NCI-H2029 (cell line): ENCODE measurements around the gene POU2F1.

Experiments used
- DNase-seq: peaks from one replicate; lab custom pipeline; 2025; lab: John Stamatoyannopoulos, UW

POU2F1 gene

DNA sequence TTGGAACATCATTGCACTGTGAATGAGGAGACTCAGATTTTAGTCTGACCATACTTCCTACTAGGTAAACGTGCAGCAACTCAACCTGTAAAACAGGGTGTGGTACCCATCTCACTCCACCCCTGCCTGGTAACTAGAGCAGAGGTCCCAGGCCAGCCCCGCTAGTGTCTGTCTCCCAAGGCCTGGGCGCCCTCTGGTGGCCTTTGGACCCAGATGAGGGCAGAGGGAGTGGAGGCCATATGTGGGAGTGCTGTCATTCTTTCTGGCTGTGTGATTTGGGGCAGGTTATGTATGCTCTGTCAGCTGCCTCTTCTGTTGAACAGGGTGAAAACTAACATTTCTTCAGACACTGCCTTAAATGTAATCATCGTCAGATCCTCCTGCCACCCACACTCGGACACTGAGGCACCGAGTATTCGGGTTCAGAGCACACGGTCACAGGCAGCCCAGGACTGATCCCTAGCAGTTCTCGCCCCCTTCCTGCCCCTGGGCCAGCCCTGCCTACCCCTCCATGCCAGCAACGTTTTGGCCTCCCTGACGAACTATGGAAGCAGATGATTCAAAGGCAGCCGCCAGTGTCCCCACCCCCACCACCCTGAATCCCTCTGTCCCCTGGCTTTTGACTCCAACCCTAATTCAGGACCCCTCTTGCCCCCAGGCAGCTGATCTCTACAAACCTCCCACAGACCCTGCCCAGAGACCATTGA is 221.6 kb downstream of the POU2F1 start:
- DNase-seq, result peak; percentile 35

DNA sequence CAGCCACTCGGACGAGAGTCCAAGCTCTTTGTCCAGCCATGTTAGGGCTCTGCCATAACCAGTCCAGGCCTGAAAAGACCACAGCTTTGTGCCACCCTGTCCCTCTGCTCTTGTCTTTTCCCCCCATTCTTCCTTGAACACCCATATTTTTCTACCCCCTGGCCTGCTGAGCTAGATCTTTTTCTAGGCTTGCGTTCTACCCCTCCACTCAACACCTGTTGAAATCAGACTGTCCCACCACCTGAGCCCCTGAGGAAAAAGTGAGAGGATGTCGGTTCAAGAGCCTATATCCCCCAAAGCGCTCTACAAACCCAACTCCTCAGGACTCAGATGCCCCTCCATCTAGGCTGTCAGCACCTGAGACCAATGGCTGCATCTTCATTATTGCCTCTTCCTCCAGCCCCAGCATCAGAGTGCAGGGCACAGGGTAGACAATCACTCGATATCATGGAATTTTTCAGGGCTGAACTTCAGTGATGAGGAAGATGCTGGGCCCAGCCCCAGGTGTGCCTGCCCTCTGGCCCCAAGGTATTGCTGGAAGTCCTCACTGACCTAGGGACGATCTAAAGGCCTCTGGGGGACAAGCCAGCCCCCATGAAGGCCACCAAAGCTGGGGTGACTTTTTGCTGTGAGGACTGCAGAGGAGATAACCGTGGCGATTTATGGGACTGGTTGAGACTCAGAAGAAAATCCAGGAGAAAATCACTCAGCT is 222.3 kb downstream of the POU2F1 start:
- no peak for DNase-seq

DNA sequence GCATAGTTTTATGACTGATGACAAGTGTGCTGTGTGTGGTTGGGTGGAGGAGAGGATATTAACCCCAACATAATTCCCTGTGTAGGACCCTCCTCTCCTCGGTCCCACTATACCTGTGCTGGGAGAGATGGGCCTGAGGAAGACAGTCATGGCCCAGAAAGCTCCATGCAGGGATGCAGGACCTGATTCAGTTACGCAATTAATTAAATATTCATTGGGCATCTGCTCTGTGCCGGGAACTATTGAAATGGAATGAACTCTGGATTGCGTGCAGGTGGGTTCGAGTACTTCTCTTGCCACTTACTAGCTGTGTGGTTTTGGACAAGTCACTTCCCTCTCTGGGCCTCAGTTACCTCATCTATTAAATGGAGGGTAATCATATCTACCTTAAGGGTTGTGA is 223.1 kb downstream of the POU2F1 start:
- no peak for DNase-seq

DNA sequence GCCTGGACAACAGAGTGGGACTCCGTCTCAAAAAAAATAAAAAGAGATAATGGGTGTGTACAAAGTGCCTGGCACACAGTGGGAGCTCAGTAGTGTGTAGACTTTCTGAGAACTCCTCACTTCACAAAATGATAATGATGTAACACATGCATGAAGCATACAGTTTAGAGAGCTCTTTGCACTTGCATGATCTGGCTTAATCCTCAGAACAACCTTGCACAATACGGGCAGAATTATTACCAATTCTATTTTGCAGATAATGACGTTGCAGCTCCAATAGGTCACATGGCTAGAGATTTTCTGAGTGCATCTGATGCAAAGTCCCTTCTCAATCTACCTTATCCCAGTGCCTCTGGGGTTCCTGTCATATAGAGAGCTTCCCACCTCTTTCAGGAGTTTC is 226.3 kb downstream of the POU2F1 start:
- no peak for DNase-seq

DNA sequence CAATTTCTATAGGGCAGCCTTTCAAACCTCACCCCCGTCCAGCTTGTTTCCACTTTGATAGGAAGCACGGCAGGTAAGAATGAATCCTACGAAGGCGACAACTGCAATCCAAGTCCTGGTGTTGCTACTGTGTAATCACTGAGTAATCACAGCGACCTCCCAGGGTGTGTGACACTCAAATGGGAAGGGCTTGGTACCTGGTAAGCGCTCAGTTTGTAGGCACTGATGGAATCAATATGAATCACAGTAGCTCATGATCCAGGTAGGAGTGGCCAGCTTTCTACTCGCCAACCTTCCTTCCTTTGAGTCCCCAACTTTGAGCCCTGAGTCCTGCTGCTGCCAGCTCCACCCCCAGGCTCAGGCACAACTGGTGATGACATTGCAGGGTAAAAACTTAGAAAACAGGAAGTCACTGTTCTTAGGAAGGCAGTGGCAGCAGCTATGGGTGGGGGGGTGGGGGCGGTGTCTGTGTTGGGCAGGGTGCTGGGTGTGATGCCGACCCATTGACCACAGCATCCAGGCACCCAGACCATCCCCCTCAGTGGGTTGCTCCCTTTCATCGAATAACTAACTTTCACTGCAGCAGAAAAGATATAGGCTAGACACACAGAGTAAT is 226.9 kb downstream of the POU2F1 start:
- no peak for DNase-seq

DNA sequence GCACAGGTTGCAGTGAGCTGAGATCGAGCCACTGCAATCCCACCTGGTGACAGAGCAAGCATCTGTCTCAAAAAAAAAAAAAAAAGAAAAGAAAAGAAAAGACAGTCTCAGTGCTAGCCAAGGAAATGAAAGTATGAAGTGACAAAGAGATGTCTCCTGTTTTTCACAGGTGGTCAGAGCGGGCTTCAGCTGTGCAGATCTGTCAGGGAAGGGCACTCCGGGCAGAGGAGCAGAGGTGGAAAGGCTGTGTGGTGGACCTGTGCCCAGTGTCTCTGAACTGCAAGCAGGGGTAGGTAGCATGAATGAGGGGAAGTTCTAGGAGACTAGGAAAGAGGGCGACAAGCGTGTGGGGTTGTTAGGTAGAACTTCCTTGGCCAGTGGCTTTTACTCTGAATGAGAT is 230.2 kb downstream of the POU2F1 start:
- no peak for DNase-seq

DNA sequence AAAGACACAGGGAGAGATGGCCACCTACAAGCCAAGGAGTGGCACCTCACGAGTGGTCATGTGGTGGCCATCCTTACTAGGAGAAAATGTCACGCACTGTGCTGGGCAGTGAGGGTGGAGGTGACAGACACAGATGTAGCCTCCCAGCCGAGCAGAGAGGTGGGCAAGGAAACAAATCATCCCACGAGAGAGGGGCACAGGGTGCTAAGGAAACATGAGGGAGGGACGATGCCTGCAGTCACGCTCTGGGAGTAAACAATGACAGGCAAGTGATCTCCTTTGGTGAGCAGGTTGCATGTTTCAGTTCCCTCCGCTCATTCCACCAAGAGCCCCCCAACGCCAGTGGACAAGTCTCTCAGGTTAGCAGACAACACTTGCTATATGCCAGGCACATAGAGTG is 231.8 kb downstream of the POU2F1 start:
- no peak for DNase-seq

DNA sequence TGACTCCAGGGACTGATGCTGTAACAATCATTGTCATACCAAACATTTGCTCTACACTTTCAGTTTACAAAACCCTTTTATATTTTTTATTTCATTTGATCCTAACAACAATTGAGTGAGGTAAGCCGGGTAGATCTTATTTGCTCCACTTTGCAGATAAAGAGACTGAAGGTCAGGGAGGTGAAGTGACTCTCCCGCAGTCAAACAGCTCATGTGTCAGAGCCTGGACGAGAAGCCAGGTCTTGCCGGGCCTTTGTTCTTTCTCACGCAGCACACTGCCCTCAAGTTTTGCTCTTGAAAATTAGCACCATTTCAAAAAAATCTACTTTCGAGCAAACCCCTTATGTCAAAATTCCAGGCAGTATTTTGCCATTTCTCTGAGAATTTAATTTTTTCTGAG is 232.4 kb downstream of the POU2F1 start:
- peak; percentile 32 for DNase-seq

DNA sequence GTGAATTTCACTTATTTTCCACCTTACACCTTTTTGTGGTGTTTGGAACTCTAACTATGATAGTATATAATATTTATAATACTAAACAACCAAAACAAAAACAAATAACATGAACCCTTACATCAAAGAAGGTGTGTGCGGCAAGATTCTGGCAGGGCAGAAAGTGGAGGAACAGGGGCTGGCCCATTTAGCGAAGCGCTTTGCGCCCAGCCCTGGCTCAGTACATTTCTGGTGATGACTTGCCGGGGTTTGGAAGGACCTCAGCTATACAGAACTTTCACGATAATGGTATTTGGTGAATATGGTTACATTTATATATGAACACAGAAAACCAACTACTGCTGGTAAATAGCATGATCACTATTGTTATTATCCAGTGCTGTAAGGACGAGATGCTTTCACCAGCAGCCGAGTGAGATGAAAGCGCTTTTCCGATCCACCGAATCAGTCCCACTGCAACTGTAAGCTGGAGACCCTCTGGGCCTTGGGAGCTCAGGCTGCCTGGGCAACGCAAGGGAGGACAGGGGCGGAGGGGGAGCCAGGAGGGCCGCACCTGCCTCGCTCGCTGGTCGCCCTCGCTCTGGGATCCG is 233.7 kb downstream of the POU2F1 start:
- no peak for DNase-seq

DNA sequence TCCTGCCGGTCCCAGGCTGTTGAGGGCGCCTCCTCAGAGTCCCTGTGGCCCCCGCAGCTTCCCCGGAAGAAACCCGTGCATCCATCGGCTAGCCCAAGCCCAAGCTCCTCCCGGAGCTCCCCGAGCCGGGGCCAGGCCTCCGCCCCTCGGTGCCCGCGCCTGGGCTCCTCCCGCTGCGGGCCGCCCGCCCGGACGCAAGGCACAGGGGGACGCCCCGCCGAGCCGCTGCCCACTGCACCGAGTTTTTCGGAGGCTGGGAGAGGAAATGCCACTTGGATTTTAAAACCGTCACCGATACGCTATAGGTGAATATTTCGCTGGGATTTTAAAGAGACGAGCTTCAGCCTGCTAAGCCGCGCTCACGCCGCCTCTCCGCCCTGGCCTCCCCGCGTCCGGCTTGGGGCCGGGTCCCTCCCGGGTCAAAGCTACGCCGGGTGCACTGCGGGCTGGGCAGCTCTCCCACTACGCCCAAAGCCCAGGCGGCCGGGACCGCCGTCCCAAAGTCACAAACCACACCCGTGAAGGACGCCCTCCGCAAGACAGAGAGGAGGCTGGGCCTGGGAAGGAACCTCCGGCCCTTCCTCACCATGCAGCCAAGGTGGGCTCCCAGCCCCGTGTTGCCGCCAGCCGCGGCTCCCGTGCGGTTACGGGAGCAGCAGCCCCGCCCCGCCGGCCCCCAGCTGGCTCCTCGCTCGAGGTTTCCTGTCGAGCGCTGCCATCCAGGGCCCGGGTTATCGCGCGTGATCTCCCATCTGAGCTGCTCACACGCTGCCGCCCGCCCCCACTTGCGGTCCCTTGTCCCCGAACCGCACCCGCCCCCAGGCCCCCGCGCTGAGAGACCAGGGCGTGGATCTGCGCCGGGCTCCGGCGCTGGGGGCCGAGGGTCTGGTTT is 234.5 kb downstream of the POU2F1 start:
- peak; percentile 38 for DNase-seq

DNA sequence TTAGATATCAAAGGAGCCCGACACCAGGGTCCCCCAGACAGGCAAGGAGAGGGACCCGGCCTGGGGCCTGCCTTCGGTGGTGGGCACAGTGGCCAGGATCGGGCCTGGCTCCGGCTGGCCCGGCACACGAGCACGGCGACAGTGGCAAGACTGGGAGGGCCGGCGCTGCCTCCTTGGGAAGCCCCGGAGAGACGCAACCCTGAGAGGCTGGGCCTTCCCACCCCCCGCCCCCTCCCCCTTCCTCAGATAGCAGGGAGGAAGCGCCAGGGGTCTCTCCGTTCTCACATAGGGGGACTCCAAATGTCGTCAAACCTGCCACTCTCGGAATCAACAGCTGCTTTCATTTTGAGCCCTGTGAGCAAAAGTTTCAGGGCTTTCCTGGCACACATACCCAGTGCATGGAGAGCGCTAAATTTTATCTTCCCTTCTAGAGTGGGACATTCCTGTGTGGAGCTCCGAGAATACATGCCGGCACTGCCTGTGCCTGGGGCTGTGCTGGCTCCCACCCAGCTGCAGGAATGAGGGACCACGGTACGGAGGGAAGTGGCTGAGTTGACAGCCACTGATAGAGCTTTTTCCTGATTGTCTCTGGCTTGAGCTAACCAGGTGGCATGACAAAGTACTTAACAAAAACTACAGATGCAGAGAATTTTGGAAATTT is 235.2 kb downstream of the POU2F1 start:
- DNase-seq, result no peak

DNA sequence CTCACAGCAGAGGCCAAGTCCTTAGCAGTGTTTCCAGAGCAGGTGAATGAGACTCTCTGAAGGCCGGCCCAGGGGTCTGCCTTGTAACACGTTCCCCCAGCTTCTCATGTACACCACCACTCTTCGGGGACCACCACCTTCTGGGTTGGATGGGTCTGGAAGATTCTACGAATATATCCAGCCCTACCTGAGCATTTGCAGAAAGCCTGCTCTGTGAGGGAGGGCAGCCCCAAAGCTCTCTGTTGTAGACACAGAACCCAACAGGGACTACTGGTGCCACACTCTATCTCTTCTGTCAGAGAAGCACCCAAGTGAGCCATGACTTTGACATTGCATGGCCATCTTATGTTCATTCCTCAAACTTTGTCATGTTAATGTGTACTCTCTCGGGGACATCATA is 235.8 kb downstream of the POU2F1 start:
- no peak for DNase-seq

DNA sequence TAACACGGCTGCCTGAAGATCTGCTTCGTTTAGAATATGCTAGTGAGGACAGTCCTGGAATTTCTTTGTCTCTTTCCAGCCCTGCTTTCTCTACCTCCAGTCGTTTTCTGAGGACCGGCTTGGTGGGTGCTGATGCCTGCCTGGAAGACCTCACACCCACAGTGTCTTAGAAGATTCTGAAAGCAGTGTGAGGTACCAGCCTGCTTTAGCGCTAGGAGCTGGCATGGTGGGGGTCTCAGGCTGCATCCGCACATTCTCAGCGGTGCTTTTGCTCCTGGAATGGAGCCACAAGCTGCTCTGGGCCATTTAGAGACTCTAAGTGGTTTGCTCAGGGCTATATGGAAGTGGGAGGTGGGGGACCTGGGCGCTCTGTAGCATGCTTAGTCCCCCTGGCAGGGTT is 236.2 kb downstream of the POU2F1 start:
- no peak for DNase-seq

DNA sequence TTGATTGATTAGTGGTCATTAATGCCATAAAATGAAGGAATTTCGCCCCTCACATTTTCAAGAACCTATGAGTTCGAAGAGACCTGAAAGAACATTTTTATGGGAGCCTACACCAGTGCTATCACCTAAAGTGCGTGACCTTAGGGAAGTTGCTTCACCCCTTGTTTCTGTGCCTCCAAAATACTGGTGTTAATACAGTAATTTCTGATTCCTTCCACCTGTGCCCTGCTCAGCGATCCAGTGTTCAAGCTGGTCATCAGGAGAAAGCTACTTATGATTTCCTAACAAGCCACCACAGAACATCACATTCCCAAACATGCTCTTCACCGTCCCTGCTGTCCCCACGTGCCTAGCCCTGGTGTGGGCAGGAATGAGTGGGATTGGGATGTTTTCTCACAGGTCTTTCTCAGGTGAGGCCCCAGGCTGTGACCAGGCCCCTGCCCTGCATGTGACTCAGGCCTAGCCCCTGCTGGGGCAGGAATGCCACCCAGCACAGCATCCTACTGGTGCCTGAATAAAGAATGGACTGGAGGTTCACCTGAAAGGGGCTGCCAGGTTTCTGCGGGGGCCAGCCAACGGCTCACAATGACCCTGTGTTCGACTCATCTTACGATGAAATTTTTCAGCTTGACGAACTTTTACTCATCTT is 237.4 kb downstream of the POU2F1 start:
- DNase-seq, result no peak

DNA sequence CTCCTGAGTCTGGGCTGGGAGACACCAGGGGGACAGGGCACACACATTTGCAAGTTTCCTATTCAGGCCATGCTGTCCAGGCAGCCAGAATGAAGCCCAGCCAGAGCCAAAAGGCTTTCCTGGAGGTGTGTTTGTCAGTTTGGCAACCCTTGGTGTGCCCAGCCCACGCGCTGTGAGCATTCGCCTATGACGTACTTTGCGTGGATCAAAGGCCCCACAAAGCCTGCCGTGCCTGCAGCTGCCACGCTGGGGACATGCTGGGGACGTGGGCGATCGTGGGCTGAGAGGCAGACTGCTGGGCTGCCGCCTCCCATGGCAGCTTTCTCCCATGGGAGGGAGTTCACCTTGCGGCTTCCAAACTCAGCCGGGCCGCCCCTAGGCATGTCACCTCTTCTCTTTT is 240.2 kb downstream of the POU2F1 start:
- DNase-seq, result no peak

DNA sequence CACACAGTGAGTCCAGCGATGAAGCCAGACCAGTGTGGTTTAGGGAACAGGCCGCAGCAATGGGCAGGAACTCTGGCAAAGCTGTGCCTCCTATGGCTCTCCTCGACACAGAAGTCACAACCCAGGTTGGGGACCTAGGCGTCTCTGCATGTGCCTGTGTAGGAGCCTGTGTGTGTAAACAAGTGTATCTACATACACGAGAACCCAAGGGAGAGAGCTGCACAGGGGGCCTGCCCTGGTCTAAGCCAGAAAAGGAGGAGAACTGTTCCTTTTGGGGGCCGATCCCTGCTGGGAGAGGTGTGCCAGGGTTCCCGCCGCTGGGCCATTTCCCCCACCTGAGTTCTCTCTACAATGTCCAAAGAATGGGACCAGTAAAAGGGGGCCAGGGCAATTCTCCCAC is 241.7 kb downstream of the POU2F1 start:
- DNase-seq, result no peak

DNA sequence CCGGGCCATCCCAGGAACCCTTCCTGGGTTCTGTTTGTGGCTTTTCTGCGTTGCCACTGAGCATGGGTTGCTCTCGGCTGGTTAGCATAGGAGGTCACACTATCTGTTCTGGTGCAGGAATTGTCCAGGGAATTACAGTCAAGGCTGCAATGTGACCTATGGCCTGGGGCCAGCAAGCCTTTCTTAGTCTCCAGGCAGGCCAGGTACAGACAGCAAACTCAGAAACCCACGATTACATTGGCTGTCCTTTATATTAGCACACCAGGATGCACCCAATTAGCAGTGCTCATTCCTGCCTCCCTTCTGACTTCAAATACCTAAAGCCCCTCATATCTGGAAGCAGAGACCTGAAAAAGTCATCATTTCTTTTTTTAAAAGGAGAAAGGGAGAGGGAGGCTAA is 242.4 kb downstream of the POU2F1 start:
- DNase-seq, result no peak

DNA sequence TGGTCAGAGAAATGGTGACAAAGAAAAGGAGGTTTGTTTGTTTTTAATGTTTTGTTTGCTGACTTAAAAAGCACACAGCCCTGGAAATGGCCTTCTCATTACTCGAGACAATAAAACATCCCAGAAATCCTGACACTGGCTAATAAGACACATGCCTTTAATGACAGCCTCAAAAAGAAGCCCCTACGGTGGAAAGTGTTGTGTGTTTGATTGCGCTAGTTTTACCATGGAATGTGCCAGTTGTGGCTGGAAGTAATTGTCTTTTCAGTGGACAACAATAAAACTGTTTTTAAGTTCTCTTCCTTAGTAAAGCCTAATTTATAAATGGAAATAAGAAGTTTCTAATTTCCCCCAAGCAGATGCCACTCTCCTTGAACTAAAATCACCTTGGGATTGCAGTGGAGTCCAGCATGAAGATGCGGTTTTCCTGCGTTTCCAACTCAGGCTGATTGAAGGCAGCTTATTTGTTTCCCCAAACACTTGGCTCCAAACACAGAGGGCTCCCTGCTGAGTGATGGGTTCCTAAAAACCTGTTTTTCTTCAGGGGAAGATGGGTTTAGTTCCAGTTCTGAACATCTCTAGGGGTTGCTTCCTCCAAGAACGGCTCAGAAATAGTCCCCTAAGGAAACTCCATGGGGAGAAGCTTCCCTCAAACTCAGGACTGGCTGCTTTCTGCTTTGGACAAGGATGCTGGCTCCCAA is 243.3 kb downstream of the POU2F1 start:
- no peak for DNase-seq

DNA sequence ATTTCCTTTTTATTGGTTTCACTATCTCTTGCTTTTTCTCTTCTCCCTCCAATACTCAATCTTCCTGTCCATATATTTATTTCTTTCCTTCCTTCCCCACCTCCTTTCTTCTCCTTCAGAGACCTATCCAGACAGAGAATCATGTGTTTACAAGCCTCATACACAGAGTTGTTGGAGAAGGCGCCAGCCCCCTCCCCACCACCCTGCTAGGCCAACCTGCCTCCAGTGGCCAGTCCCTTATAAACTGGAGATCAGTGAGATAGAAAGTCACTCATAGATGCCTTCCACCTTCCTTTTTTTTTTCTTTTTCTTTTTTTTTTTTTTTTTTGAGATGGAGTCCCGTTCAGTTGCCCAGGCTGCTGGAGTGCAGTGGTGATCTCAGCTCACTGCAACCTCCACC is 244.3 kb downstream of the POU2F1 start:
- no peak for DNase-seq

DNA sequence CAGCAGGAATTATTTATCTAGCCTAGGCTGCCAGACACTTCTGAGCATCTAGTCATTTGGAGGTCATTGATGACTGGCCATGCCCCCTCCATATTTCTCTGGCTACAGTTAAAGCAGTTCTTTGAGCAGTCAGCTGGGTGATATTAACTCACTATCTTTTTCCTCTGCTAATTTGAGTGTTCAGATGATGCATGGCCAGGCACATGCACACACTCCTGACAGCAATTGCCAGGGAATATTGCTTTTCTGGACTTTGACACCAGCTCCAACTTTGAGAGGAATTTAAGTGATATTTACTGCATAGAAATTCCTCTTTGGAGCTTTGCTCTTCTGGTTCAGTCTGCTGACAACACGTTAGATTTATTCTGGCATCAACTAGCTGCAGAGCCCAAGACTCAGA is 245.1 kb downstream of the POU2F1 start:
- DNase-seq, result no peak
